Measurements from ENCODE around the gene ADO.

The ADO gene

DNA sequence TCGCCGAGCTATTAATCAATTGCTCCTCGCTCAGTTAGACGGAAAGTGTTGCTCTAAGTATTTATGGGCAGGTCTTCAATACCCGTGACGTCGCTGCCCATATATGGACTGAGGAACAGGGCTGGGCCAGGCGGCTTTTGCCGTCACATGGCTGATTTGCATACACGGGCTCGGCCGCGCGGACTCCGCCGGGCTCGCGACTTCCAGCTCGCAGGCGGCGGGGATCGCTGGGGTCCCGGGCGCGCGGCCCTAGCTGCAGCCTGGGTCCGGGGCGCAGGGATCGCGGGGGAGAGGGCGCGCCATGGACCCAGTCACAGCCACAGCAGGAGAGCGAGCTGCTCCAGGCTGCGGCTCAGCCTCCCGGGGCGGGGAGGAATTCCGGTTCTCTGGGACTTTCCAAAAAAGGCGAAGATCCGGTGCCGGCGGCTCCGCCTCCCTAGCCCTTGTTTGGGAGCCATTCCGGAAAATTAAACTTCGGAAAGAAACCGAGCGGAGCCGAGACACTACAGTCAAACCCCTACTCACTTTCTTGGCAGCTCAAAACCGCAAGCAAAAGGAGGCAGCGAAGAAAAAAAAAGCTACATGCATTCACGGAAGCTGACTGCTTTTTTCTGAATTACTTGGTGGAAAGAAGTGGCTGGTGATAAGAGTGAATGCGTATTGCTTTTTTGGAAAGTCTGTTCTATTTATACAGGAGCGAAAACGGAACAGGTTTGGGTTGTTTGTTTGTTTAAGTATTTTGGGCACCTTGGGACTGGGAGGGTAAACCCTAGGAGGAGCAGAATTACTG lies 12.0 kb downstream of the ADO start, which contains the start of gene EGR2:
TSS of gene EGR2 (minus strand) at position 36 of the 790 bp plus-strand sequence. CDS start 337 bp downstream, outside the sequence.
- TF ChIP-seq, protein P1, sequence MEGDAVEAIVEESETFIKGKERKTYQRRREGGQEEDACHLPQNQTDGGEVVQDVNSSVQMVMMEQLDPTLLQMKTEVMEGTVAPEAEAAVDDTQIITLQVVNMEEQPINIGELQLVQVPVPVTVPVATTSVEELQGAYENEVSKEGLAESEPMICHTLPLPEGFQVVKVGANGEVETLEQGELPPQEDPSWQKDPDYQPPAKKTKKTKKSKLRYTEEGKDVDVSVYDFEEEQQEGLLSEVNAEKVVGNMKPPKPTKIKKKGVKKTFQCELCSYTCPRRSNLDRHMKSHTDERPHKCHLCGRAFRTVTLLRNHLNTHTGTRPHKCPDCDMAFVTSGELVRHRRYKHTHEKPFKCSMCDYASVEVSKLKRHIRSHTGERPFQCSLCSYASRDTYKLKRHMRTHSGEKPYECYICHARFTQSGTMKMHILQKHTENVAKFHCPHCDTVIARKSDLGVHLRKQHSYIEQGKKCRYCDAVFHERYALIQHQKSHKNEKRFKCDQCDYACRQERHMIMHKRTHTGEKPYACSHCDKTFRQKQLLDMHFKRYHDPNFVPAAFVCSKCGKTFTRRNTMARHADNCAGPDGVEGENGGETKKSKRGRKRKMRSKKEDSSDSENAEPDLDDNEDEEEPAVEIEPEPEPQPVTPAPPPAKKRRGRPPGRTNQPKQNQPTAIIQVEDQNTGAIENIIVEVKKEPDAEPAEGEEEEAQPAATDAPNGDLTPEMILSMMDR (IDR thresholded peaks at IDR 0.05; ENCODE audit: poor library complexity, severe bottlenecking) = no peak
- Histone ChIP-seq H3K27me3 (ENCODE audit: insufficient read depth, poor library complexity, severe bottlenecking) (peaks cover 48% of the 10 kb centered on the region), H3K36me3 (ENCODE audit: low read depth) (no peaks in the 10 kb centered on the region), H3K4me1 (ENCODE audit: insufficient read depth, poor library complexity, severe bottlenecking) (peaks cover 9% of the 10 kb centered on the region), H3K27ac (ENCODE audit: poor library complexity, severe bottlenecking) (peak within 1 kb of the TSS; percentile 3), H3K4me3 (ENCODE audit: severe bottlenecking) (peak within 1 kb of the TSS; percentile 75), H3K9me3 (ENCODE audit: severe bottlenecking) (no peaks in the 10 kb centered on the region)
- ATAC-seq (ENCODE audit: low read depth) (peak; percentile 82), DNase-seq (ENCODE audit: low spot score) (peak; percentile 92)

DNA sequence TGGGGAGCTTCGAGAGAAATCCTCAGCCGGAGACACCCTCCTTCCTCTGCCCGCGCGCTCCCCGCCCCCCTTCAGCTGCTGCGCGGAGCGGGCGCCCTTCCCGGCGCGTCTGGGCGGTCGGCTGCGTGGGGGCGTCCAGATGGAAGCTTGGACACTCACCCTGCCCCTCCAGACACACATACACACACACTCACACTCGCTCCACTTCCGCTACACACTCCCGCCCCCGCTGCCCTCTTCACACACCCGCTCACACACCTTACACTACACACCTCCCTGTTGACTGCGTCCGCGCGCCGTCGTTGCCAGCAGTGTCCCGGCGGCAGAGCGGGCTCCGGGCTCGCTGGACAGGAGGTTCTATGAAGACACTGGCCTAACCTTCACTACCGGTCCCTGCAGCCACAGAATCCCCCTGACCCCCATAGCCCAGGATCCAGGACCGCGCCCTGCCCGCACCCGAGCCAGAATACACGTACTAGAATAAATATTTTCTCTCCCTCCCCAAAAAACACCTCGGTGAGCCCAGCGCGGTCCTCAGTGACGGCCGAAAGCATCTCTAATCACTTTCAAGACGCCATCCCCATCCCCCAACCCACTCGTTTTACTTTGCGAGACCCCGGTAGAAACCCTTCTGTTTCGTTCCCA lies 12.7 kb downstream of the ADO start:
- H3K27ac ChIP-seq (ENCODE audit: poor library complexity, severe bottlenecking) = peak overlapping the region; percentile 3
- peak overlapping the region; percentile 75 for H3K4me3 ChIP-seq (ENCODE audit: severe bottlenecking)
- TF ChIP-seq, protein P1 (IDR thresholded peaks at IDR 0.05; ENCODE audit: poor library complexity, severe bottlenecking) = no peak
- peak; percentile 12; the same call in 1 of the 3 replicates for ATAC-seq (ENCODE audit: low read depth)
- H3K4me1 ChIP-seq (ENCODE audit: insufficient read depth, poor library complexity, severe bottlenecking) = peaks cover 9% of the 10 kb centered on the region
- H3K27me3 ChIP-seq (ENCODE audit: insufficient read depth, poor library complexity, severe bottlenecking) = peaks cover 53% of the 10 kb centered on the region
- peak; percentile 69 for DNase-seq (ENCODE audit: low spot score)
- H3K36me3 ChIP-seq (ENCODE audit: low read depth) = no peaks in the 10 kb centered on the region
- no peaks in the 10 kb centered on the region for H3K9me3 ChIP-seq (ENCODE audit: severe bottlenecking)

DNA sequence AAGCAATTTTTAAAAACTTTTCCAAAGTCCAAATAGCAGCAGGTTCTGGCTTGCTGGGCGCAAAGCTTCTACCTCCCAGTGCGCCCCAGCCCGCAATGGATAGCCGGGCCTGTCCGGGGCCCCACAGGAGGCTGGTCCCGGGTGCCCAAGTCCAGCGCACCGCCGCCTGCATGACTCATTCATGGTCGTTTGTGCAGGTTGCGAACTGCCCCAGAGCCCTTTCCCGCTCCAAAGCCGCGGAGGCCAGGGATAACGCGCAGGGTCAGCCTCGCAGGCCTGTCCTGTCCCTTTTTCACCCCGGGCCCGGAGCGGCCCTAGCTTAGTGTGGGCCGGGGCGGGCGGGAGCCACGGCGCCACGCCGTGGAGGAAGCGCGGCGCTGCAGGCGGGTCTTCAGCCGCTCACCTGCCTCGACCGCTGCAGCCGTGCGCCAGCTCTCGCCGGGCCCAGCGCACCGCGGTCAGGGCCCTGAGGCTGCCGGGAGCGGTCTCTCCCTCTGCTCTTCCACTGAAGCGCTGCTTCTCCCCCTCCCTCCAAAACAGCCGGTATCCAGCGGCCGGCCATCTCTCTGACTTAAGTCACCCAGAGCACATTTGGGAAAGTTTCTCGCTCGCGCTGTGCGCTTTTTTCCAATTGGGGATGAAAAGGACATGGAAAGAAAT lies 13.4 kb downstream of the ADO start:
- TF ChIP-seq, protein P1 (IDR thresholded peaks at IDR 0.05; ENCODE audit: poor library complexity, severe bottlenecking) = peak; percentile 68
- DNase-seq (ENCODE audit: low spot score) (peak; percentile 65), ATAC-seq (ENCODE audit: low read depth) (peak; percentile 55)
- peak overlapping the region; percentile 75 for H3K4me3 ChIP-seq (ENCODE audit: severe bottlenecking)
- no peaks in the 10 kb centered on the region for H3K9me3 ChIP-seq (ENCODE audit: severe bottlenecking)
- no peak overlapping the region for H3K27ac ChIP-seq (ENCODE audit: poor library complexity, severe bottlenecking)
- H3K4me1 ChIP-seq (ENCODE audit: insufficient read depth, poor library complexity, severe bottlenecking) = peaks cover 9% of the 10 kb centered on the region
- H3K27me3 ChIP-seq (ENCODE audit: insufficient read depth, poor library complexity, severe bottlenecking) = peaks cover 53% of the 10 kb centered on the region
- no peaks in the 10 kb centered on the region for H3K36me3 ChIP-seq (ENCODE audit: low read depth)

DNA sequence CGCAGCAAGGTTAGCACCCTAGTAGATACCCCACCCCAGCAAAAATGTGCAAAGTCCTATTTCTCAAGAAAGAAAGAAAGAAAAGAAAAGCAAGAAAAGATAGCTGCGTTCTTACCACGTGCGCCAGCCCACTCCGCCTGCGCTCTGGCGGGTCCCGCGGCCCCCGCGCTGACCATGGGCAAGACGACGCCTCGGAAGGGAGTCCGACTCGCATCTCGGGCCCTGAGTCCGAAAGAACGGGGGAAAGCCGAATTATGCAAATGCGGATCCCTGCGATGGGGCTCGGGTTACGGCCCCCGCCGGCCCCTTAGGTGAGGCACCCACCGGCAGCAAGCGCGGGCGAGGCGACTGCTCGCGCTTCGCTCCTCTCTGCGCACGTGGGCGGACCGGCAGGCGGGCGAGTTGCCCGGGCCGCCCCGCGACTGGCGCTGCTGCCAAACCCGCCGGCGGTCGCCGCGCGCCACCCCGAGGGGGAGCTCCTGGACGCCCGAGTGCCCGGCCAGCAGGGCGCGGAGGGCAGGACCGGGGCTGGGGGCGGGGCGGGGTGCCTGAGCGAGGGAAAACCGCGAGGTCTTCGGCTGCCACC lies 14.0 kb downstream of the ADO start:
- peaks cover 9% of the 10 kb centered on the region for H3K4me1 ChIP-seq (ENCODE audit: insufficient read depth, poor library complexity, severe bottlenecking)
- DNase-seq (ENCODE audit: low spot score) (no peak), ATAC-seq (ENCODE audit: low read depth) (no peak)
- H3K27me3 ChIP-seq (ENCODE audit: insufficient read depth, poor library complexity, severe bottlenecking) = peaks cover 53% of the 10 kb centered on the region
- no peaks in the 10 kb centered on the region for H3K9me3 ChIP-seq (ENCODE audit: severe bottlenecking)
- TF ChIP-seq, protein P1 (IDR thresholded peaks at IDR 0.05; ENCODE audit: poor library complexity, severe bottlenecking) = no peak
- no peak overlapping the region for H3K27ac ChIP-seq (ENCODE audit: poor library complexity, severe bottlenecking)
- no peaks in the 10 kb centered on the region for H3K36me3 ChIP-seq (ENCODE audit: low read depth)
- H3K4me3 ChIP-seq (ENCODE audit: severe bottlenecking) = peak overlapping the region; percentile 75

Data from RWPE2 (cell line).